ENCODE results near the gene COL2A1.

The COL2A1 gene

GRCh38 chr12:47982770-47983169 is 21.5 kb downstream of the COL2A1 start:
- Histone ChIP-seq H3K4me2 (ENCODE audit: low read length, poor library complexity, severe bottlenecking) (no peak overlapping the region), H2BK12ac (ENCODE audit: low read length in 2 of 2) (no peak overlapping the region)
- WGBS = 90% methylated on average over 11 of the region's 11 CpGs

DNA sequence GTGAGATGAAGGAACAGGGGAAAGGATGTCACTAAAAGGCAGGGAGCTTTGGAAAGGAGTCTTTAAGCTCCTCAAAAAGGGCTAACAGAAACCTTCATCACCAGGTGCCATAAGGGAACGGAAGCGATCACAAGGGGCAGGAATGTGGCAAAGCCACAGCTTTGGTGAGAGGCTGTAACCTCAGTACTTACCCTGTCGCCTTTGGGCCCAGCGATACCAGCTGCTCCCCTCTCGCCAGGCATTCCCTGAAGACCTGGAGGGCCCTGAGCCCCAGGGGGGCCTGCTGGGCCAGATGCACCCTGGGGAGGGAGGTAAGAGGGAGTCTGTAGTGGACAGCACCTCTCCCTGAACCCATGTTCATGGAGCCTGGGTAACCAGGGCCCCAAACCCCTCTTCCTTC is 22.0 kb downstream of the COL2A1 start:
- no peak overlapping the region for H2BK12ac ChIP-seq (ENCODE audit: low read length in 2 of 2)
- no peak overlapping the region for H3K14ac ChIP-seq (ENCODE audit: low read length in 2 of 2)
- H3K79me1 ChIP-seq (replicated peaks; ENCODE audit: low read length, poor library complexity, severe bottlenecking) = no peaks in the 10 kb centered on the region
- no peak overlapping the region for H4K8ac ChIP-seq (ENCODE audit: low read length)
- H2AFZ ChIP-seq (ENCODE audit: low read depth, low read length) = no peak overlapping the region
- no peak overlapping the region for H3K18ac ChIP-seq (ENCODE audit: low read depth in 1 of 2, low read length in 2 of 2)
- H3K4ac ChIP-seq (ENCODE audit: low read depth in 1 of 2, low read length in 2 of 2) = no peak overlapping the region
- H2AK5ac ChIP-seq (ENCODE audit: low read length, severe bottlenecking) = no peak overlapping the region
- H4K91ac ChIP-seq (ENCODE audit: low read length) = no peak overlapping the region
- no peak for DNase-seq
- peaks cover 60 to 88% of the 10 kb centered on the region in 2 experiments for H3K27me3 ChIP-seq (ENCODE audit: control insufficient read depth in 1 of 2, insufficient read depth in 1 of 2, low read length in 2 of 2)
- no peak overlapping the region for H3K23ac ChIP-seq (ENCODE audit: low read length in 2 of 2)
- H3K9me3 ChIP-seq (ENCODE audit: control insufficient read depth, low read length) = no peaks in the 10 kb centered on the region
- 79% methylated on average over 4 of the region's 5 CpGs for WGBS
- H3K4me1 ChIP-seq (ENCODE audit: control insufficient read depth, insufficient read depth, low read depth, low read length) = no peaks in the 10 kb centered on the region
- no peak overlapping the region for H2BK5ac ChIP-seq (ENCODE audit: low read depth, low read length, poor library complexity, severe bottlenecking)
- H3K4me2 ChIP-seq (ENCODE audit: low read length, poor library complexity, severe bottlenecking) = no peak overlapping the region
- no peak overlapping the region for H3K27ac ChIP-seq (ENCODE audit: low read length, poor library complexity, severe bottlenecking)
- H3K9ac ChIP-seq (ENCODE audit: low read length) = no peak overlapping the region
- no peak overlapping the region for H3K4me3 ChIP-seq (ENCODE audit: insufficient read depth in 1 of 2, low read depth in 1 of 2, low read length in 2 of 2)
- H2BK15ac ChIP-seq (ENCODE audit: low read depth, poor library complexity, severe bottlenecking) = no peak overlapping the region
- H3K36me3 ChIP-seq (ENCODE audit: control insufficient read depth in 1 of 2, insufficient read depth in 2 of 2, low read depth in 1 of 2, low read length in 2 of 2) = no peaks in the 10 kb centered on the region
- no peak overlapping the region for H2BK120ac ChIP-seq (ENCODE audit: low read depth, low read length)

More at GRCh38 chr12:47982770-47983169, 21.5 kb downstream of the COL2A1 start:
- no peaks in the 10 kb centered on the region for H3K4me1 ChIP-seq (ENCODE audit: control insufficient read depth, insufficient read depth, low read depth, low read length)
- no peak overlapping the region for H3K4ac ChIP-seq (ENCODE audit: low read depth in 1 of 2, low read length in 2 of 2)
- no peaks in the 10 kb centered on the region for H3K79me1 ChIP-seq (replicated peaks; ENCODE audit: low read length, poor library complexity, severe bottlenecking)
- no peak for DNase-seq
- no peaks in the 10 kb centered on the region for H3K9me3 ChIP-seq (ENCODE audit: control insufficient read depth, low read length)
- no peaks in the 10 kb centered on the region for H3K36me3 ChIP-seq (ENCODE audit: control insufficient read depth in 1 of 2, insufficient read depth in 2 of 2, low read depth in 1 of 2, low read length in 2 of 2)
- no peak overlapping the region for H4K91ac ChIP-seq (ENCODE audit: low read length)
- H3K27me3 ChIP-seq (ENCODE audit: control insufficient read depth in 1 of 2, insufficient read depth in 1 of 2, low read length in 2 of 2) = peaks cover 61 to 88% of the 10 kb centered on the region in 2 experiments
- H3K9ac ChIP-seq (ENCODE audit: low read length) = no peak overlapping the region
- H2AK5ac ChIP-seq (ENCODE audit: low read length, severe bottlenecking) = no peak overlapping the region
- no peak overlapping the region for H3K18ac ChIP-seq (ENCODE audit: low read depth in 1 of 2, low read length in 2 of 2)
- H2AFZ ChIP-seq (ENCODE audit: low read depth, low read length) = no peak overlapping the region
- no peak overlapping the region for H2BK15ac ChIP-seq (ENCODE audit: low read depth, poor library complexity, severe bottlenecking)
- no peak overlapping the region for H3K27ac ChIP-seq (ENCODE audit: low read length, poor library complexity, severe bottlenecking)
- H2BK5ac ChIP-seq (ENCODE audit: low read depth, low read length, poor library complexity, severe bottlenecking) = no peak overlapping the region
- no peak overlapping the region for H3K4me3 ChIP-seq (ENCODE audit: insufficient read depth in 1 of 2, low read depth in 1 of 2, low read length in 2 of 2)
- no peak overlapping the region for H3K14ac ChIP-seq (ENCODE audit: low read length in 2 of 2)
- H2BK120ac ChIP-seq (ENCODE audit: low read depth, low read length) = no peak overlapping the region
- H3K23ac ChIP-seq (ENCODE audit: low read length in 2 of 2) = no peak overlapping the region
- H4K8ac ChIP-seq (ENCODE audit: low read length) = no peak overlapping the region

DNA sequence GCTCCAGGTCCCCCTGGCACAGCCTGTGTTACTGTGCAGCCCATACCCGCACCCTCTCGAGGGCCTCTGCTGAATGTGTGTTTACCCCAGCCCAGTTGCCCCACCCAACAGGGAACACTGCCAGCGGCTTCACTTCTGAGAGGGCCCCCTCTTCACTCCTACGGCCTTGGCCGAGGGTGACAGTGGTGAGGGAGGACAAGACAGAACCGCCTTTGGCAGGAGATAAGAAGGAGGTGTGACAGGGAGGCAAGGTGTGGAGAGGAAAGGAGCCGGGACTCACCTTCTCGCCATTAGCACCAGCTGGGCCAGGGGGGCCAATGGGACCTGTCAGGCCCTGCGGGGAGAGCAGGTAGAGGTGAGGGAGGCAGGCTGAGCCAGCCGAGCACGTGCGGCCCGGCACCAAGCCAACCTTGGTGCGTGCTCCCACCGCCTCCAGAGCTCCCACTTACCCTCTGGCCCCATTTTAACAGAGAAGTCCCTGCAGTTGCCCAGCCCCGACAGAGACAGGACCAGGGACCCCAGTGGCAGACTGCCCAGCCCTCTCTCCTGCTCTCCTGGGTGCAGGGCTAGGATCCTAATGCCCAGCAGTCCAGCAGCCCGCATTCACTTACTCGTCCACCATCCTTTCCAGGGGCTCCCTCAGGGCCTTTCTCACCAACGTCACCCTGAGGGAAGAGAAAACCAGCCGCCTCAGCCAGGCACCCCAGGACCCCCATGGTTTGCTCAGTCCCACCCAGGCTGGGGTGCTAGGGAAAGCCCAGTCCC is 22.6 kb downstream of the COL2A1 start:
- Histone ChIP-seq H3K9me3 (ENCODE audit: control insufficient read depth, low read length) (no peaks in the 10 kb centered on the region), H3K14ac (ENCODE audit: low read length in 2 of 2) (no peak overlapping the region), H2AFZ (ENCODE audit: low read depth, low read length) (no peak overlapping the region), H3K27me3 (ENCODE audit: control insufficient read depth in 1 of 2, insufficient read depth in 1 of 2, low read length in 2 of 2) (peaks cover 58 to 86% of the 10 kb centered on the region in 2 experiments), H2BK5ac (ENCODE audit: low read depth, low read length, poor library complexity, severe bottlenecking) (no peak overlapping the region), H3K9ac (ENCODE audit: low read length) (no peak overlapping the region), H3K27ac (ENCODE audit: low read length, poor library complexity, severe bottlenecking) (no peak overlapping the region), H3K4me2 (ENCODE audit: low read length, poor library complexity, severe bottlenecking) (no peak overlapping the region), H3K18ac (ENCODE audit: low read depth in 1 of 2, low read length in 2 of 2) (no peak overlapping the region), H2BK120ac (ENCODE audit: low read depth, low read length) (no peak overlapping the region), H3K4me3 (ENCODE audit: insufficient read depth in 1 of 2, low read depth in 1 of 2, low read length in 2 of 2) (no peak overlapping the region), H4K91ac (ENCODE audit: low read length) (no peak overlapping the region), H4K8ac (ENCODE audit: low read length) (no peak overlapping the region), H3K4ac (ENCODE audit: low read depth in 1 of 2, low read length in 2 of 2) (no peak overlapping the region), H3K79me1 (replicated peaks; ENCODE audit: low read length, poor library complexity, severe bottlenecking) (no peaks in the 10 kb centered on the region), H3K23ac (ENCODE audit: low read length in 2 of 2) (no peak overlapping the region), H2BK15ac (ENCODE audit: low read depth, poor library complexity, severe bottlenecking) (no peak overlapping the region), H3K36me3 (ENCODE audit: control insufficient read depth in 1 of 2, insufficient read depth in 2 of 2, low read depth in 1 of 2, low read length in 2 of 2) (no peaks in the 10 kb centered on the region), H3K4me1 (ENCODE audit: control insufficient read depth, insufficient read depth, low read depth, low read length) (no peaks in the 10 kb centered on the region), H2AK5ac (ENCODE audit: low read length, severe bottlenecking) (no peak overlapping the region), H2BK12ac (ENCODE audit: low read length in 2 of 2) (no peak overlapping the region)
- DNase-seq = no peak
- 80% methylated on average over 16 of the region's 20 CpGs for WGBS

DNA sequence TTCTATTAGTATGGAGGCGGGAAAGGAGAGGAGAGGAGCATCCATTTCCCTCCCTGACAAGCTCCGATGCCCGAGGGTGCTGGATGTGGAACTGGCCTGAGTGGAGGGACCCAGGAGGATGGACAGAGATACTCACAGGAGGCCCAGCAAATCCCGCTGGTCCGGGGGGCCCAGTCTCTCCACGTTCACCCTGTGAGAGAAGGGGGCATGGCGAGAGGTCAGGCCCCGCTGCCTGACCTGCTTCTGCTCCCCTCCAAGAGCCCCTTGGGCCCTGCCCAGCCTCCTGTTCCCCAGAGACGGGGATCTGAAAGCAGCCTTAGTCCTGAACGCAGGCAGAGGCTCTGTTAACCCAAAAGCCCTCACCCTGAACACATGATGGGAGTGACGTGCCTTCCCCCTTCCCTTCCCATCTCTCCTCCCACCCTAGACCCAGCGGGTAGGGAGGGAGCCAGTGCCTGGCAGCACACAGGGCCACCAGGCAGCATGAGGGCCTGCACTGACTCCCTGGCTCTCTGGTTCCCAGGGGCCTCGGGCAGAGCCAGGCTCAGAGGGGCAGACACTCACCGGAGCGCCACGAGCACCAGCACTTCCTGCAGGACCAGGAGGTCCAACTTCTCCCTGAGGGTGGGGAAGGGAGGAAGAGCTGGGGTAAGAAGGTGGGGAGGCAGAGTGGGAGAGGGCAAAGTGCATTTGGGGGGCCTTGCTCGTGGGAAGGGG is 23.3 kb downstream of the COL2A1 start:
- peaks cover 63 to 83% of the 10 kb centered on the region in 2 experiments for H3K27me3 ChIP-seq (ENCODE audit: control insufficient read depth in 1 of 2, insufficient read depth in 1 of 2, low read length in 2 of 2)
- H3K9me3 ChIP-seq (ENCODE audit: control insufficient read depth, low read length) = no peaks in the 10 kb centered on the region
- H2AFZ ChIP-seq (ENCODE audit: low read depth, low read length) = no peak overlapping the region
- H3K4ac ChIP-seq (ENCODE audit: low read depth in 1 of 2, low read length in 2 of 2) = no peak overlapping the region
- no peak overlapping the region for H2AK5ac ChIP-seq (ENCODE audit: low read length, severe bottlenecking)
- H2BK120ac ChIP-seq (ENCODE audit: low read depth, low read length) = no peak overlapping the region
- no peak overlapping the region for H3K27ac ChIP-seq (ENCODE audit: low read length, poor library complexity, severe bottlenecking)
- whole genome bisulfite sequencing = 82% methylated on average over 16 of the region's 17 CpGs
- no peak overlapping the region for H2BK5ac ChIP-seq (ENCODE audit: low read depth, low read length, poor library complexity, severe bottlenecking)
- H3K4me3 ChIP-seq (ENCODE audit: insufficient read depth in 1 of 2, low read depth in 1 of 2, low read length in 2 of 2) = no peak overlapping the region
- no peaks in the 10 kb centered on the region for H3K36me3 ChIP-seq (ENCODE audit: control insufficient read depth in 1 of 2, insufficient read depth in 2 of 2, low read depth in 1 of 2, low read length in 2 of 2)
- H3K4me1 ChIP-seq (ENCODE audit: control insufficient read depth, insufficient read depth, low read depth, low read length) = no peaks in the 10 kb centered on the region
- no peak overlapping the region for H2BK12ac ChIP-seq (ENCODE audit: low read length in 2 of 2)
- peak overlapping the region in 1 of 2 experiments; percentile 84 for H3K14ac ChIP-seq (ENCODE audit: low read length in 2 of 2)
- H3K18ac ChIP-seq (ENCODE audit: low read depth in 1 of 2, low read length in 2 of 2) = no peak overlapping the region
- no peak overlapping the region for H2BK15ac ChIP-seq (ENCODE audit: low read depth, poor library complexity, severe bottlenecking)
- no peak overlapping the region for H4K91ac ChIP-seq (ENCODE audit: low read length)
- no peak overlapping the region for H3K9ac ChIP-seq (ENCODE audit: low read length)
- H3K79me1 ChIP-seq (replicated peaks; ENCODE audit: low read length, poor library complexity, severe bottlenecking) = no peaks in the 10 kb centered on the region
- H3K4me2 ChIP-seq (ENCODE audit: low read length, poor library complexity, severe bottlenecking) = no peak overlapping the region
- H4K8ac ChIP-seq (ENCODE audit: low read length) = no peak overlapping the region
- DNase-seq = no peak
- no peak overlapping the region for H3K23ac ChIP-seq (ENCODE audit: low read length in 2 of 2)
